Measurements from ENCODE around the gene SCD.

Gene SCD

DNA sequence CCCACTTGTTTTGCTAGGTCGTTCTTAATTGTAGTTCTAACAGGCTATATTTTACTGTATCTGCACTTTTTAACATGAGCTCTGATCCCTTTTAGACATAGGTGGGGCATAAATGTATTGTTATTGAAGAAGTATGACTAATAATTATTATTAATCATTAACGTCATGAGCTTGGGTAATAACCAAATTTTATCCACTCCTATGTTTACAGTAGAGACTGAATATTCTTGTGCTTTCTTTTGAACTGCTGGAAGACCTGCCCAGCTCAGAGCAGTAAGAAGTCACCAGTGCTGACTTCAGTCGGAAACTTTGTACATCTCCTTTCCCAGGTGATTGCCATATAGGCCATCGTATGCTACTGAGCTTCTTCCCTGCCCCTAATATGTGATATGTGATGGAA is 35.7 kb upstream of the SCD start:
- TF ChIP-seq, protein P1, sequence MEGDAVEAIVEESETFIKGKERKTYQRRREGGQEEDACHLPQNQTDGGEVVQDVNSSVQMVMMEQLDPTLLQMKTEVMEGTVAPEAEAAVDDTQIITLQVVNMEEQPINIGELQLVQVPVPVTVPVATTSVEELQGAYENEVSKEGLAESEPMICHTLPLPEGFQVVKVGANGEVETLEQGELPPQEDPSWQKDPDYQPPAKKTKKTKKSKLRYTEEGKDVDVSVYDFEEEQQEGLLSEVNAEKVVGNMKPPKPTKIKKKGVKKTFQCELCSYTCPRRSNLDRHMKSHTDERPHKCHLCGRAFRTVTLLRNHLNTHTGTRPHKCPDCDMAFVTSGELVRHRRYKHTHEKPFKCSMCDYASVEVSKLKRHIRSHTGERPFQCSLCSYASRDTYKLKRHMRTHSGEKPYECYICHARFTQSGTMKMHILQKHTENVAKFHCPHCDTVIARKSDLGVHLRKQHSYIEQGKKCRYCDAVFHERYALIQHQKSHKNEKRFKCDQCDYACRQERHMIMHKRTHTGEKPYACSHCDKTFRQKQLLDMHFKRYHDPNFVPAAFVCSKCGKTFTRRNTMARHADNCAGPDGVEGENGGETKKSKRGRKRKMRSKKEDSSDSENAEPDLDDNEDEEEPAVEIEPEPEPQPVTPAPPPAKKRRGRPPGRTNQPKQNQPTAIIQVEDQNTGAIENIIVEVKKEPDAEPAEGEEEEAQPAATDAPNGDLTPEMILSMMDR (IDR thresholded peaks at IDR 0.05; ENCODE audit: control insufficient read depth, extremely low read depth, insufficient read depth) = no peak
- H3K4me3 ChIP-seq (ENCODE audit: low read depth, low read length) = no peak overlapping the region
- DNase-seq (ENCODE audit: low read depth) = no peak

DNA sequence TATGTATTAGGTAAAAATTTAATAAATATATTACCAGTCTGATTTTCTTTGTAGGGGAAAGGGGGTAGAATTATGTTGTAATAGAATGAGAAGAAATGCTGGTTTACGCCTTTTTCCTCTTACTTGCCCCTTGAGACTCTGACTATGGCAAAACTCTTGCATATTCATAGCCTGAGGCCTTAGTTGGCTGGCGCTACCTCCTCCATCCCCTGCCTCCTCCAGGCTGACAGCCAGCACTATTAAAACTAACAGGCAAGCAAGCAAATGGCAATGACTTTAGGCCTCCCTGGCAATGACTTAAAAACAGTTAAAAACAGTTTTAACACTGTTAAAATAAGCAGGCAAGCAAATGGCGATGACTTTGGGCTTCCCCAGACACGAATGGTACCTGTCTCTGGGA is 31.4 kb upstream of the SCD start:
- TF ChIP-seq, protein P1 (IDR thresholded peaks at IDR 0.05; ENCODE audit: control insufficient read depth, extremely low read depth, insufficient read depth) = no peak
- no peak overlapping the region for H3K4me3 ChIP-seq (ENCODE audit: low read depth, low read length)
- no peak for DNase-seq (ENCODE audit: low read depth)

DNA sequence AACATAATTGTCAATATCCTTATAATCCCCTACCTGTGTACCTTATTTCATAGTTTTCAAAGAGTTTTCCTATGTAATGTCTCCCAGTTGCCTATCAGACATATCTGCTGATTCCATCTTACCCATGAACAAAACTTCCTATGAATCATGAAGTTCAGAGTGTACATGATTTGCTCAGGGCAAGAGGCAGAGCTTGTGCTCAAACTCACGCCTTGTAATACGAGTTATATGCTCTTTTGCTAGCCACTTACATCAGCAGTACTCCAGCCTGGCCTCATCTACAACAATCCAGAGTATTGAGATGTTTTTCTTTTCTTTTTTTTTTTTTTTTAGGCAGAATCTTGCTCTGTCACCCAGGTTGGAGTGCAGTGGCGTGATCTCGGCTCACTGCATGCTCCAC is 28.8 kb upstream of the SCD start:
- no peak for DNase-seq (ENCODE audit: low read depth)
- H3K4me3 ChIP-seq (ENCODE audit: low read depth, low read length) = no peak overlapping the region
- TF ChIP-seq, protein P1 (IDR thresholded peaks at IDR 0.05; ENCODE audit: control insufficient read depth, extremely low read depth, insufficient read depth) = no peak

DNA sequence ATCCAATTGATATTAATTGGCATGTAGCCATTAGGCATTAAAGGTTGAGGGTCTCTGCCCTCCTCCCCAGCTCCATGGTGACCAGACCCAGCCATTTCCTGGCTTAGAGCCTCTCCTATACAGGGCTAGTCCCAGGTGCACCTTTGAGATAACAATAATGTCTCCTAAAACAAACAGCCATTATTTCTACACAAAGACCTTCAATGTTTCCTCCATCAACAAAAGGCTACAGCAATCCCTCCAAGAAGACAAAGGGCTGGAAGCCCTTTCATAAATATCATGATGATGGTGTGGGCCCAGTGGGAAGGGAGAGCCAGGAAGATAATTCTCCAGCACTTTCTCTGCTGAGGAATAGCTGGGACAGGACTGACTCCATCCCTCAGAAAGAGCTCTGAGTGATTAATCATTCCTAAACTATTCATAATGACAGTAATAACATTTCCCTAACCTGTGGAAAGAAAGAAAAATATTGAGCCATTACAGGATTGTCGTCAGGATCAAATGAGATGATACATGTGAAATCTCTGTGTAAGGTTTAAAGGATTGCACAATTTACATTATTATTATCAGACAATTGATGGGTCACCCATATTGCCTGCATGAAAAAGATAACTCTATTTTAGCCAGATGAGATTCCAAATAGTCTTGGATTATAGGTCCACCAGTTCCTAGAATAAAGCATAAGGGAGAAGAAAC is 27.2 kb upstream of the SCD start:
- TF ChIP-seq, protein P1 (IDR thresholded peaks at IDR 0.05; ENCODE audit: control insufficient read depth, extremely low read depth, insufficient read depth) = no peak
- DNase-seq (ENCODE audit: low read depth) = no peak
- H3K4me3 ChIP-seq (ENCODE audit: low read depth, low read length) = no peak overlapping the region

DNA sequence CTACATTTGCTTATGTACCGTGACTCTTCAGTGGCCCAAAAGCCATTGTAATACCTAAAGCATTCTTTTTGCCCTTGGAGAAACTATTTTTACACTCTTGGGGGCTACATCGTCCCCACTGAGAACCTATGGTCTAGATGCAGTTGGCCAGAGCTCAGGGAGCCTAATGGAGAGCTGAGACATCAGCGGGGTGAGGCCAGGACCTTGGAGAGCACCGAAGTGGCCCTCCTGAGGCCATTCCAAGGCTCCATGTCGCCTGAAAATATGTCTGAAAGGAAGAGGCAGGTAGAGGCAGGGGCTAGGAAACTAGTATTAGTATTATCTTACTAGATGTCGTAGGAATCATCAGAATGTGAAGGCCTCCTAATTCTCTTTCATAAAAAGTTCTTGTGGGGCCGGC is 21.9 kb upstream of the SCD start:
- TF ChIP-seq, protein P1 (IDR thresholded peaks at IDR 0.05; ENCODE audit: control insufficient read depth, extremely low read depth, insufficient read depth) = no peak
- DNase-seq (ENCODE audit: low read depth) = no peak
- H3K4me3 ChIP-seq (ENCODE audit: low read depth, low read length) = no peak overlapping the region

DNA sequence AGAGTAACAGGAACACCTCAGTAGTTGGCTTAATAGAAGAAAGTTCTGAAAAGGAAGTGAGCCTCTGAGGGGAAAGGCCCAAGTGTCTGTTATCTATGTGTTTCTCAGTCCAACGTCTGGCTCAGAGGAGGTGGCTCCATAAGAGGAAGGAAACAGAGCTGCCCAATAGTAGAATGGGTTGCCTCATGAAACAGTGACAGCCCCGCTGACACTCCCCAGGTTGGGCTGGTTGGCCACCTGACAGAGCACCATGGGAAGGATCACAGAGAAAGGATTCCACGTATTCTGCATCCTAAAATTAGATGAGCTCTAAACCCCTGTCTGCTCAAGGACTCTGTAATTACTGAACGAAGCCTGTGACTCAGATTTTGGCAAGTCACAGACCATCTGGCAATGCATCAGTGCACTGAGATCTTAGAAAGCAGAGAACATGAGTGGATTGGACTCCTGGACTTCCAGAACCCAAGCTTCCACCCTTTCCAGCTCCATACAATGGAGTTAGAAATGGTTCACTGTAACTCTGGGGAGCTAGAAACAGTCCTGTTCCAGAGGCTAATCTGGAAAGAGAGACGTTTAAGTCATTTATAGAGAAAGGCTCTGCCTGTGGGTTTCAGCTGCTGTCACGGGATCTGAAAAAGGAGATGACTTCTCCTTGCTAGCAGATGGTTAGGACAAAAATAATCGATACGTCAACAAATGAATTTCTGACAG is 19.9 kb upstream of the SCD start:
- no peak overlapping the region for H3K4me3 ChIP-seq (ENCODE audit: low read depth, low read length)
- TF ChIP-seq, protein P1 (IDR thresholded peaks at IDR 0.05; ENCODE audit: control insufficient read depth, extremely low read depth, insufficient read depth) = no peak
- no peak for DNase-seq (ENCODE audit: low read depth)

DNA sequence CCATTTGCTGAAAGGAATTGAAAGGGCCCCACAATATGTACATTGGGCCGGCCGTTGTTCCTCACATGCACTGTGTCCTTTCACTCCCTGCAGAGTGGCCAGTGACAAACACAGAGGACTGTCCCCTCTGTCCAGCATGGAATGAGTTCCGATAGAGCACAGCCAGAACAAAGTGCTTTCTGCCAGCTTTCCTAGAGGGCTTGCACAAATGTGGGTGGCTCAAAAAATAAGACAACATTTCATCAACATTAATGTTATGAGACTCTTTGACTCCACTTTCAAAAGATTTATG is 19.4 kb upstream of the SCD start:
- no peak overlapping the region for H3K4me3 ChIP-seq (ENCODE audit: low read depth, low read length)
- no peak for DNase-seq (ENCODE audit: low read depth)
- TF ChIP-seq, protein P1 (IDR thresholded peaks at IDR 0.05; ENCODE audit: control insufficient read depth, extremely low read depth, insufficient read depth) = no peak

Data from LNCaP clone FGC (cell line).